ENCODE measurements around the gene THRSP. TPM values are rescaled to one million over a fixed set of nuclear protein-coding genes. Genes with fewer than 3 reads are reported as not detected.
A peak's percentile ranks its signal among the peaks of the same experiment; 100 is the strongest.
"Not testable (repeated sequence)": the region's sequence is repeated elsewhere in the genome, so short reads cannot be mapped to it uniquely, and the experiment has no call there.

The THRSP gene
- total RNA-seq, 1 donor from 2014 or later, result not detected

- no peak for DNase-seq (ENCODE audit: extremely low spot score, unreplicated experiment)
- peaks cover 3% of the 10 kb centered on the region for H3K27me3 Mint-ChIP-seq
- H3K4me3 Mint-ChIP-seq, result peak overlapping the region; percentile 67
- no peak overlapping the region for H3K27ac Mint-ChIP-seq
- no peaks in the 10 kb centered on the region for H3K9me3 Mint-ChIP-seq
- H3K4me1 Mint-ChIP-seq (ENCODE audit: unreplicated experiment), result peaks cover 14% of the 10 kb centered on the region
- H3K36me3 Mint-ChIP-seq, result peaks cover 8% of the 10 kb centered on the region
- TF ChIP-seq CTCF (conservative IDR thresholded peaks at IDR 0.05), result no peak
Observed at GRCh38 chr11:78081583-78081982, 17.9 kb downstream of the THRSP start.

GRCh38 chr11:78082146-78082545 lies 18.5 kb downstream of the THRSP start:
- H3K4me3 Mint-ChIP-seq, result peak overlapping the region; percentile 67
- no peak for DNase-seq (ENCODE audit: extremely low spot score, unreplicated experiment)

GRCh38 chr11:78083021-78083420 lies 19.4 kb downstream of the THRSP start:
- H3K4me3 Mint-ChIP-seq, result no peak overlapping the region
- TF ChIP-seq CTCF (conservative IDR thresholded peaks at IDR 0.05), result no peak
- peaks cover 3% of the 10 kb centered on the region for H3K27me3 Mint-ChIP-seq
- no peaks in the 10 kb centered on the region for H3K36me3 Mint-ChIP-seq
- DNase-seq (ENCODE audit: extremely low spot score, unreplicated experiment), result no peak
- H3K4me1 Mint-ChIP-seq (ENCODE audit: unreplicated experiment), result peaks cover 6% of the 10 kb centered on the region
- no peaks in the 10 kb centered on the region for H3K9me3 Mint-ChIP-seq
- no peak overlapping the region for H3K27ac Mint-ChIP-seq

More at GRCh38 chr11:78082146-78082545, 18.5 kb downstream of the THRSP start:
- Mint-ChIP-seq H3K36me3 (peaks cover 4% of the 10 kb centered on the region), H3K27ac (peak overlapping the region; percentile 6), H3K9me3 (no peaks in the 10 kb centered on the region), H3K4me1 (ENCODE audit: unreplicated experiment) (peaks cover 10% of the 10 kb centered on the region), H3K27me3 (peaks cover 3% of the 10 kb centered on the region)
- no peak for TF ChIP-seq CTCF (conservative IDR thresholded peaks at IDR 0.05)

DNA sequence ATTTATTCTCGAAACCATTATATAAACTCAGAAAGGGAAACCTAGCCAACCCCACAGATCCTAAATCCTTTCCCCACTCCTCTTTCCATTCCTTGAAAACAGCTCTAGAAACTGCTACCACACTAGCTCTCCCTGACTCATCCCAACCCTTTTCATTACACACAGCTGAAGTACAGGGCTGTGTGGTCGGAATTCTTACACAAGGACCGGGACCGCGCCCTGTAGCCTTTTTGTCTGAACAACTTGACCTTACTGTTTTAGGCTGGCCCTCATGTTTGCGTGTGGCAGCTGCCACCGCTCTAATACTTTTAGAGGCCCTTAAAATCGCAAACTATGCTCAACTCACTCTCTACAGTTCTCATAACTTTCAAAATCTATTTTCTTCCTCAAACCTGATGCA lies 20.8 kb downstream of the THRSP start:
- H3K9me3 Mint-ChIP-seq; H3K27me3 Mint-ChIP-seq; H3K4me1 Mint-ChIP-seq (ENCODE audit: unreplicated experiment); H3K36me3 Mint-ChIP-seq; DNase-seq (ENCODE audit: extremely low spot score, unreplicated experiment); H3K4me3 Mint-ChIP-seq; H3K27ac Mint-ChIP-seq: not testable (repeated sequence)

- no peaks in the 10 kb centered on the region for H3K4me1 Mint-ChIP-seq (ENCODE audit: unreplicated experiment)
- peaks cover 3% of the 10 kb centered on the region for H3K27me3 Mint-ChIP-seq
- peaks cover 5% of the 10 kb centered on the region for H3K9me3 Mint-ChIP-seq
- no peak overlapping the region for H3K4me3 Mint-ChIP-seq
- no peak for TF ChIP-seq CTCF (conservative IDR thresholded peaks at IDR 0.05)
- no peak overlapping the region for H3K27ac Mint-ChIP-seq
- no peaks in the 10 kb centered on the region for H3K36me3 Mint-ChIP-seq
- DNase-seq (ENCODE audit: extremely low spot score, unreplicated experiment), result no peak
Observed at GRCh38 chr11:78085972-78086371, 22.3 kb downstream of the THRSP start.

DNA sequence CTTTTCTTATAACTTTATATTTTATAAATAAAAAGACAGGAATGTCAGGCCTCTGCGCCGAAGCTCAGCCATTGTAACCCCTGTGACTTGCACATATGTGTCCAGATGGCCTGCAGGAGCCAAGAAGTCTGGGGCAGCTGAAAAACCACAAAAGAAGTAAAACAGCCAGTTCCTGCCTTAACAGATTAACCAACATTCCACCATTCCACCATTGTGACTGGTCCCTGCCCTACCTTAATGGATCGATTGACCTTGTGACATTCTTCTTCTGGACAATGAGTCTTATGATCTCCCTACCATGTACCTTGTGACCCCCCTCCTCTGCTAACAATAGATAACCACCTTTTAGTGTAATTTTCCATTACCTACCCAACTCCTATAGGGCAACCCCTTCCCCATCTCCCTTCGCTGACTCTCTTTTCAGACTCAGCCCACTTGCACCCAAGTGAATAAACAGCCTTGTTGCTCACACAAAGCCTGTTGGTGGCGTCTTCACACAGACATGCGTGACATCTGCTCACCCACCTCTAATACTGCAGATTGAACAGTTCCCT lies 22.9 kb downstream of the THRSP start:
- H3K4me1 Mint-ChIP-seq (ENCODE audit: unreplicated experiment); H3K27ac Mint-ChIP-seq; DNase-seq (ENCODE audit: extremely low spot score, unreplicated experiment); H3K36me3 Mint-ChIP-seq; H3K27me3 Mint-ChIP-seq; H3K4me3 Mint-ChIP-seq; H3K9me3 Mint-ChIP-seq: not testable (repeated sequence)

- TF ChIP-seq CTCF (conservative IDR thresholded peaks at IDR 0.05), result no peak
- DNase-seq (ENCODE audit: extremely low spot score, unreplicated experiment), result no peak
- Mint-ChIP-seq H3K27me3 (no peaks in the 10 kb centered on the region), H3K4me3 (no peak overlapping the region), H3K9me3 (peaks cover 5% of the 10 kb centered on the region), H3K36me3 (peaks cover 8% of the 10 kb centered on the region), H3K4me1 (ENCODE audit: unreplicated experiment) (no peaks in the 10 kb centered on the region), H3K27ac (no peak overlapping the region)
Observed at GRCh38 chr11:78094250-78094649, 30.6 kb downstream of the THRSP start.

Measured in type B pancreatic cell (in vitro differentiated cells).